ENCODE data around the gene ELAVL3.

DNA sequence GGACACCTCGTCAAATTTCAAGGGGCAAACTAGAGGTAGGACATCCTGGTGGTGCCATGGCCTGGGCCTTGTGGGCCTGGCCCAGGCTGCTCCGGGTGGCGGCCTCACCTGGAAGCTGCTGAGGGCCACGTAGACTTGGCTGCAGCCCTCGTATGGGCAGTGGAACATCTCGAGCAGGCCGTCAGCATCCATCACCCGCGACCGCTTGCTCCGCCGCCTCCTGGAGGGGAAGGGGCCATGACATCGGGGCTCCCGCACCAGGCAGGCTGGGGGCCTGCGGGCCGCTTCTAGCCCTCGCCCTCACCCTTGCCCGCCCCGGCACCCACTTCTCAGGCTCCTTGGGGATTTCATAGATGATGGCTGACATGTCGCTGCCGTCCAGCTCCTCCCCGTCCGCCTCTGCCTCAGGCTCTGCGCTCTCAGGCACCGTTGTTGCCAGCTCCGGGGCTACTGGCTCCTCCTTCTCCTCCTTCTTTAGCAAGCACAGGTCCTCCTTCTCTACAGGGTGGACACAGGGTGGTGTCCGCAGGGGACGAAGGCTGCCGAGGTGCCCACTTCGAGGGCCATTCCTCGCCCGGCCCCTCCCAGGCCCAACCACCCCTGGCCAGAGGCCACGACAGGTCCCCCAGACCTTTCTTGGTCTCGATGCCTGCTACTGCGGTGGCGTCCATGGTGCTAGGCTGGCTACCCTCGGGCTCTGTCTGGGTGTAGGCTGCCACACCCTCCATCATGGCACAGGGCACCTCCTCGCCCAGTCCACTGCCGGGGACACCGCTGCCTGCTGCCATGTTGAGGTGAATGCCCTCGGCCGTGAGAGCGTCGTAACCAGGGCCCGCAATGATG is 6.0 kb upstream of the ELAVL3 start:
- TF ChIP-seq, protein P1, sequence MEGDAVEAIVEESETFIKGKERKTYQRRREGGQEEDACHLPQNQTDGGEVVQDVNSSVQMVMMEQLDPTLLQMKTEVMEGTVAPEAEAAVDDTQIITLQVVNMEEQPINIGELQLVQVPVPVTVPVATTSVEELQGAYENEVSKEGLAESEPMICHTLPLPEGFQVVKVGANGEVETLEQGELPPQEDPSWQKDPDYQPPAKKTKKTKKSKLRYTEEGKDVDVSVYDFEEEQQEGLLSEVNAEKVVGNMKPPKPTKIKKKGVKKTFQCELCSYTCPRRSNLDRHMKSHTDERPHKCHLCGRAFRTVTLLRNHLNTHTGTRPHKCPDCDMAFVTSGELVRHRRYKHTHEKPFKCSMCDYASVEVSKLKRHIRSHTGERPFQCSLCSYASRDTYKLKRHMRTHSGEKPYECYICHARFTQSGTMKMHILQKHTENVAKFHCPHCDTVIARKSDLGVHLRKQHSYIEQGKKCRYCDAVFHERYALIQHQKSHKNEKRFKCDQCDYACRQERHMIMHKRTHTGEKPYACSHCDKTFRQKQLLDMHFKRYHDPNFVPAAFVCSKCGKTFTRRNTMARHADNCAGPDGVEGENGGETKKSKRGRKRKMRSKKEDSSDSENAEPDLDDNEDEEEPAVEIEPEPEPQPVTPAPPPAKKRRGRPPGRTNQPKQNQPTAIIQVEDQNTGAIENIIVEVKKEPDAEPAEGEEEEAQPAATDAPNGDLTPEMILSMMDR (IDR thresholded peaks at IDR 0.05 in 4 of 5, conservative IDR thresholded peaks at IDR 0.05 in 1 of 5), result no peak
- TF ChIP-seq POLR2A (IDR thresholded peaks at IDR 0.05), result no peak

Measured in gastrocnemius medialis (tissue), 4 donors.